HG02840 (cell line): Measurements from ENCODE around the gene HOXA5.
A peak's percentile ranks its signal among the peaks of the same experiment; 100 is the strongest.

Source experiments
- ATAC-seq: cut with Tn5 transposase; IDR thresholded peaks from one replicate; pipeline ENCODE4 v1.9.1; 2021; ENCODE audit warnings: mild to moderate bottlenecking, moderate library complexity, moderate number of reproducible peaks; ENCODE audit not compliant: unreplicated experiment, low FRiP score

HOXA5 gene

GRCh38 chr7:27161214-27161720, 17.8 kb upstream of the HOXA5 start:
- ATAC-seq = no peak

GRCh38 chr7:27160546-27161213, 17.2 kb upstream of the HOXA5 start:
- ATAC-seq = peak; percentile 68

GRCh38 chr7:27160145-27160545, 16.7 kb upstream of the HOXA5 start:
- no peak for ATAC-seq

- ATAC-seq = no peak
These were observed 16.0 kb upstream of the HOXA5 start for GRCh38 chr7:27159266-27160144.

GRCh38 chr7:27158436-27159265, 15.2 kb upstream of the HOXA5 start:
- no peak for ATAC-seq

GRCh38 chr7:27157702-27158431, 14.4 kb upstream of the HOXA5 start:
- no peak for ATAC-seq

GRCh38 chr7:27156916-27157701, 13.6 kb upstream of the HOXA5 start:
- ATAC-seq = no peak

DNA sequence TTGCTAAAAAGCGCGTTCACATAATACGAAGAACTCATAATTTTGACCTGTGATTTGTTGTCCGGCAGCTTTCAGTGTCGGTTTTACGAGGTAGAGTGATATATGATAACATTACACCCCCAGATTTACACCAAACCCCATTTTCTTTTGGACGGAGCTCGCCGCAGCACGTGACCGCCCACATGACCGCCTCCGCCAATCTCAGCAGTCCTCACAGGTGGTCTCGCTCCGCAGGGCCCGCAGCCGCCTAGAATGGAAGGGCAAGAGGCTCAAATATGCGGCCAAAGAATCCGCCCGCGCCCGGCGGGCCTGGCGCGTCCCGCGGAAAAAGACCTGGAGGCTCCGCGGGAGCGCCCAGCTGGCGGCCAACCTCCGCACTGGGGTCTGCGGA, 13.0 kb upstream of the HOXA5 start, which contains the start of gene HOXA7:
HOXA7 (minus strand) TSS at position 168 of the 391 bp plus-strand sequence; CDS start at position 38, 130 bp downstream.
- ATAC-seq = no peak

GRCh38 chr7:27155816-27156507, 12.5 kb upstream of the HOXA5 start:
- ATAC-seq = no peak

DNA sequence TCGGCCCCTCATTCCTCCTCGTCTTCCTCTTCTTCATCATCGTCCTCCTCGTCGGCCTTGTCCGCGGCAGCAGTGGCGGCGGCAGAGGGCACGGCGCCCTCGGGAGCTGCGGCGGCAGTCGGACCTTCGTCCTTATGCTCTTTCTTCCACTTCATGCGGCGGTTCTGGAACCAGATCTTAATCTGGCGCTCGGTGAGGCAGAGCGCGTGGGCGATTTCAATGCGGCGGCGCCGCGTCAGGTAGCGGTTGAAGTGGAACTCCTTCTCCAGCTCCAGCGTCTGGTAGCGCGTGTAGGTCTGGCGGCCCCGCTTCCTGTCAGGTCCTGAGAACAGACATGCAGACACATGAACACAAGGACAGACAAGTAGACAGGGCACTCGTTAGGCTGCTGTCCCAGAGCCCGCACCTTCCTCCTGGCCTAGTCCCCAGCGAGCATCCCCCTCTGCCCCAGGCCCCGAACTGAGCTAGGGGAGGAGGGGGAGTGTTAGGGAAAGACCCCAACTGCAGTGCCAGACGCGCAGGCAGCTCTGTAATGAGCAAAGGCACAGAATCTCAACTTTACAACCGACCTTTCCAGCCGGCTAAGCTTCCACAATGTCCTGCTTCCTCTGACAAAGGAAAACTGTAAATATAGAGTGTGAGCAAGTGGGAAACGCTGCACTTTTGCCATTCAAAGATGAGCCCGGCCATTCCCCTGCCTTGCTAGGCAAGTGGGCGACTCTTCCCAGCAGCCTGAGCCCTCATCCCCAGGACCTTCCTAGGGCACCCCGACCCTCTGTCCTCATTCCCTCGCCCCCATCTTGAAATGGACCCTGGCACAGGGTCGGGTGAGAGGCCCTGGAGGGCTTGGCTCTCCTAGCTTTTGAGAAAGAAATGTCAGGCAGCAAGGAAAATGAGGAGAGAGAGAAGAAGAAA, 11.7 kb upstream of the HOXA5 start:
- no peak for ATAC-seq

GRCh38 chr7:27154369-27154768, 10.9 kb upstream of the HOXA5 start:
- no peak for ATAC-seq

DNA sequence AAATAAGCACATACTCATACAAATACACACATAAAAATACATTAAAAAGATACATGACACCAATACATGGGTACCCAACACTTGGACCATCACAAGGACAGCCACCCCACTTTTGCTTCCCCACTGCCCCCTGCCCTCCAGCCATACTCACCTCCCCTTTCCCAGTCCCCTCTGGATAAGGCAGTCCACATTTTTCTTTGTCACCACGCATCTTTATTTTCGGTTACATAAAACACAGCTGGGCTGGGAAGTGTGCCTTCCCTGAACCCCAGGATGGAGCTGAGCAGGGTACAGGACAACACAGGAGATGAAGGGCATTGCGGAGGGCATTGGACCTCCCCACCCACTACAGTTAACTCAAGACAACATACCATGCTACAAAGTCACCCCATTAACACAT, 10.0 kb upstream of the HOXA5 start:
- ATAC-seq = no peak

- no peak for ATAC-seq
These were observed 9.4 kb upstream of the HOXA5 start for GRCh38 chr7:27152816-27153442.

- no peak for ATAC-seq
These were observed 8.7 kb upstream of the HOXA5 start, which contains the start of gene HOXA3 for GRCh38 chr7:27151931-27152815. TSS of gene HOXA3 (minus strand) at chr7:27152583. CDS start at chr7:27110640, 41,943 bp downstream.

DNA sequence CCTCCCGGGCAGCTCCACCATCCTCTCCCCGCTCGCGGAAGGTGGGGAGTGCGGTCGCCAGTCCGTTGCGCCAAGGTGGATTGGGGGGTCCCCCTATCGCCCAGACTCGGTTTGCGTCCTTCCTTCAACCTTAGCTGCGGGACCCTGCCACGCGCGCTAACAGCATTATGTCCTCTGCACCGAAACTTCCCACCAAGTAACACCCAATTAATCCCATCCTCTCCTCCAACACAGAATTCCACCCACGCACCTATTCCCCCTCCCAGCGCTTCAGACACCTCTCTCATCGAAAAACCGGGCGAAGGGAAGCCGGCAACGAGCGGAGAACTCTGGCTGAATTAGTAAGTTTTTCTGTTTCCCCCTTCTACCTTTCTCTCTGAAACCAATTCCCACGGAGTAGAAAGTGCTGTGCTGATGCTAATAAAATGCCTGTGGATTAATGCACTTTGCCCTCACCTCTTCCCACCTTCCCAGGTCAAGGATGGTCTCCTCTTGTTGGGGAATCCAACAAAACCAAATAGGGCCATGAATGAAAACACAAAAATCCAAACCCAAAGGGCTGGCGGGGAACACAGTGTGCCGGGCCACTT, 8.0 kb upstream of the HOXA5 start:
- no peak for ATAC-seq
